Measurements from ENCODE around the gene STX19.
A peak's percentile ranks its signal among the peaks of the same experiment; 100 is the strongest.

Gene STX19

DNA sequence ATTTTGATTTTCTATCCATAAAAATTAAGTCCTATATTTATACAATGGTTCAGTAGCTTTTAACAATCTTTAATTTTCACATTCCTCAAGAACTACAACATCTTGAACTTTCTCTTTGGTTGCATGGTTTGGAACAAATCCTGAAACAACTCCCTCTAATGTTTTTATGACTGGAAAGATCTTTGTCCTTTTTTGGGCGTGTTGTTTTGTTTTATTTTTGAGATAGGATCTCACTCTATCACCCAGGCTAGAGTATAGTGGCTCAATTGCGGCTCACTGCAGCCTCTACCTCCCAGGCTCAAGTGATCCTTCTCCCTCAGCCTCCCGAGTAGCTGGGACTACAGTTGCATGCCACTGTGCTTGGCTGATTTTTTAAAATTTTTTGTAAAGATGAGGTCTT, 4.0 kb downstream of the STX19 start:
- no peak for DNase-seq

DNA sequence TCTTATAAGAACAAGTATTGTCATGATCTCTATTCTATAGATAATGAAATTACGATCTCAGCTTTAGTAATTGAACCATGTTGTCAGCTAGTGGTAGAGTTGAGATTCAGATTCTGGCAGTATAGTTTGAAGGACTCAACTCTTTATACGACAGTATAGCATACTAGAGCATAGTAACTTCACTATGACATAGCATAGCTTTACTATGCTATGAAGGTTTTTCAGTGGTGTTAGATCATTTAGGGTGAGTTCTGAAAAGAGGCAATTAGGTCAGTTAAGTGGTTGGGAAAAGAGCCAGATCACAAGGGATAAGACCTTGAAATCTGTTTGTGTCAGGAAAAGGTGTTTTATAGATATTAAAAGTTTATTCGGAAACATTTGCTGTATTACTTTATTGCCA, 8.1 kb downstream of the STX19 start:
- no peak for DNase-seq

DNA sequence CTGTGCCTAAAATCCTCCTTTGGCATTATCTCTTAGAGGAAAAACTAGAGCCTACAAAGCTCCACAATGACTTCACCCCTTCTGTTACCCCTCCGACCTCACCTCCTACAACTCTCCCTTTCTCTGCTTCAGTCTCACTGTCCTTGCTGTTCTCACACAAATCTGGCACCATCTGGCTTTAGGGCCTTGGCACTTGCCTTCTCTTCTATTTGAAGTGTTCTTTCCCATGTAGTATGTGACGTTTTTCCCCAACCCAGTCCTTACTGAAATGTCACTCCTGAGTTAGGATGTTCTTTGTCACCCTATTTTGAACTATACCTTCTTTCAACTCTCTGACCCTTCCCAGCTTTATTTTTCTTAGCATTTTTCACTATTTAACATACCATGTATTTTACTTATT, 8.7 kb downstream of the STX19 start:
- no peak for DNase-seq

DNA sequence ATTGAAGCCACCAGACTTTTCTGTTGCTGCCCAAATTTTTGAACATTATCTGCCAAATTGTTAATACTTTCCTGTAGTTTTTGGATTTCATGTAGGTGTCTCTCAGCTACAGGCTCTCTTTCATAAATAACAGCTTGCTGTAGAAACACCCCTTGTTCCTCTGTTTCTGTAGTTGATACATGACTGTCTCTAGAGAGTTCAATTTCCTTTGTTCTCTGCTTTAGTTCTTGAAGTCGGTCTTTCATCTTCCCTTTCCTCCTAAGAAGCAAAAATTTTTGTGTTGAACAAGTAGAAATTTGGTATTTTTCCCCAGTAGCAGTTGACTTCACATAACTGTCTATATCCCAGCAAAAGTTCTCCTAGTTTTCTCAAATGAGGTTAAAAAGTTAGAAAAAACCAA, 13.4 kb downstream of the STX19 start:
- no peak for DNase-seq

DNA sequence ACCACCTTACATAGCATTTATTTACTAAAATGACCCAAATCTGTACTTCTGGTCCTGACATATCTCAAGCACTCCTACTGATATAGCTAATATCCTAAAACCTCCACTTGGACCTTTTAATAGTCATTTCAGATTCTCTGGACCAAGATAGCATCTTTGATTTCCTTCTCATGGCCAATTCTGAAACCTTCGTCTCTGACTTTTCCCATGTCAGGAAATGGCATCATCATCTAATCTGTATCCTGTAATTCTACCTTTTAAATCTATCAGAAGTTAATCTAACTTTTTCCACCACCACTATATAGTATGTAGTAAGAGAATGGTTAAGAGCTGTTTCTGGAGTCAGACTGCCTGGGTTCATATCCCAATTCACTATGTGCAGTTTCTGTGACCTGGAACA, 16.2 kb downstream of the STX19 start:
- DNase-seq, result no peak

DNA sequence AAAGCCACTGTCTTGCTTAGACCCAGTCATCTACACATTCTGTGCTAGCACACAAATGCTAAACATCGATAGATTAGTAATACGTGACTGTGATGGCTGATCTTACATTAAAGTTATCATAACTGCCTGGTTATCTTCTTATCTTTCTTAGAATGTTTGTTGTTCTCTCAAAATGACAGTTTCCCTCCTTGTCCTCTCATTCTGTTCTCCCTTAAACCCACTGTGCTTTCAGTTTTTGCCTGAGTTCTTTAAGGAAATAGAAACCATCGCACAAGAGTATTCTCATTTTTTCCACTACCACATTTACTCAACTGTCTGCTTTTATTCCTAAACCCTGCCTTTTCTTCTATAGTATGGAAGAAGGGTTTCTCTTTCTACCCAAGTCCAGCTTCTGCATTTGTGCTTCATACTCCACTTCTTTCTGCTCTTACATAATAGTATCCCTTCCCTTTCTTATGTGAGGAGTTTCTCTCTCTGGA, 17.1 kb downstream of the STX19 start:
- no peak for DNase-seq

DNA sequence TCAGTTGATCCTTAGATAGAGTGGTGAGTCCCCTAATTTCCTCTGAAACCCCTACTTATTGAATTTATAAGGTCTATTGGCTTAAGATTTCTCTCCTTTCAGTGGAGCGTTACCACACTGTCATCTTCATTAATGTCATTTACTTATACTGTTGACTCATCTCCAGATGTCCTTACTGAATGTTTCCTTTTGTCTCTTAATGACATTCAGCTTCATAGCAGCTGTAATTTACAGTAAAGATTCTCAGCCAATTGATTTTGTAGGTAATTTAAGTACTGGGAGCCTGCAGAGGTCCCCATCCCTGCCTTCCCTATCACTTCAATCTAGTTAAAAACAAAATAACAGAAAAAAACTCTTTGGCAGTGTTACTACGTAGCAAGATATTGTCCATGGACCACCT, 18.8 kb downstream of the STX19 start:
- DNase-seq, result no peak

DNA sequence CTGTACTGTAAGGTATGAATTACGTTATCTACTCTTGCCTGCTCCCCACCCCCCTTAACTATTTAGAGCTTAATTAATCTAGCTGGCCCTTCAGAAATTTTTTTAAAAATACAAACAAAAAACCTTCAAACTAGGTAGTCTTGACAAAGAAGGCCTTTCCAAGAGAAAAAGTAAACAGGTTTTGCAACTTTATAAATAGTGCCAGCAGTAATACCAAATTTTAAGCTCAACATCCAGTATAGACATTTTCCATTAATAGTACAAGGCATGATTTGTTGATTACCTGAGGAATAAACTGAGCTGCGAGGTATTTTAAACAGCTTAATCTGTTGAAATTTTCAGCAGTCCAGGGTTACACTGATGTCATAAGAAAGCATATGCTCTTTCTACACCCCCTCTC, 20.1 kb downstream of the STX19 start:
- no peak for DNase-seq

DNA sequence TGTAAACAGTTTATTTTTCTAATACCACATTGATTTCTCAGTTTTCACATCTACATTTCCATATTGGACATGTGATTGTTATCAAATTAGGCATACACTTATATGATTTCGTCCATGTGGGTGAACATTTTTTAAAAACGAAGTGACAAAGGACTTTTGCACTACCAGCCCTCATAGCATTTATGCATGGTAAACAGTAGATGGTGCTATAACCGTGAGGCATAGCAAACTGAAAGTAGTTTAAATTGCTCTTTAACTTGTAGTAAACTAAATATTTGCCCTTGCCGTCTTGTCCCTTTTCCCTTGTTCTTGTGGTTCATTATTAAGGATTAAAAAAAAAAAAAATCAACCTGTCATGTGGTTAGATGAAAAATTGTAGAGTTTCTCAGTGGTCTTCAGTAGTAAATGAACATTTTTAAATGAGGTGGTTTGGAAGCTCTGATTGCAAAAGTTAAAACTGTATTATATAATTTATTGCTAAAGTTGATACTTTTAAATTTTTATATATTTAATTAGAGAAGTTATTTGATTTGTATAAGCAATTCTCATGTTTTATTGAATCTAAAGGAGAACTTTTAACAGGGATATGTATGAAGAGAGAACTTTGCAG, 24.0 kb downstream of the STX19 start:
- peak; percentile 6 for DNase-seq

DNA sequence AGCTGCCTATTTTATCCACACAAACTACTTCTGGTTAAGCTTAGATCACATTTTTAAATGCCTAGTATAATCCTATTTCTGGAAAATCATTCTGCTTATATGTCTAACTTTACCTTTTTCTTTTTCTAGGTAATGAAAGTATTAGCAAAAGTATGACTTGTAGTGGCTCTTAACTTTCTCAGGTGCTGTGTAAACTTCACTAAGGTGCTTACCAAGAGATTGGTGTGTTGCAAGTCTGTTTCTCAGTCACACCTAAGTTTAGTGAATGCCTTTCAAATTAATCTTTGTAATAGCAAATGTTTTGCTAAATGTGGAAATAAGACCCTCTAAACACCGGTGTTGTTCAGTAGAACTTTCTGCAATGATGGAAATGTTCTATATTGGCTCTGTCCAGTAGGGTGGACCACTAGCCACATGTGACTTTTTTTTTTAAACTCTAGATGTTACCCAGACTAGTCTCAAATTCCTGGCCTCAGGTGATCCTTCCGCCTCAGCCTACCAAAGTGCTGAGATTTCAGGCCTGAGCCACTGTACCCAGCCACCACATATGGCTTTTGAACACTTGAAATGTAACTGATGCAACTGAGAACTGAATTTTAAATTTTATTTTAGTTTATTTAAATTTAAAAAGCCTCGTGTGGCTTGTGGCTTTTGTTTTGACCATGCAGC, 26.4 kb downstream of the STX19 start:
- no peak for DNase-seq

DNA sequence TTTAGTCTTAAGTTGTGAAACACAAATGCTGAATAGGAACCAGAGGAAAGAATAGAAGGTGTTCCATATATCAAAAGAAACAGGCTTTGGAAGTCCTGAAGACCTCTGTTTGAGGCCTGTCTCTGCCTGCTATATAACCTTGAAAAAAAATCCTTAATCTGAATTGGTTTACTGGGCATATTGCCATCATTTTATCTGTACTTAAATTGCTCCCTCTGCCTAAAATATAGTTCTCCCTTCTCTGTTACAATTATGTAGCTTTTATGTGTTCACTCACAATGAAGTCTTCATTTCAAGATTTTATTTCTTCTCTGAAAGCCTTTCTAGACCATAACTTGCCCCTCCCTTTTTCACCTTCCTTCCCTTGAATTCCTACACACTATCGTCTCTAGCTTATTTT, 27.2 kb downstream of the STX19 start:
- DNase-seq, result no peak

DNA sequence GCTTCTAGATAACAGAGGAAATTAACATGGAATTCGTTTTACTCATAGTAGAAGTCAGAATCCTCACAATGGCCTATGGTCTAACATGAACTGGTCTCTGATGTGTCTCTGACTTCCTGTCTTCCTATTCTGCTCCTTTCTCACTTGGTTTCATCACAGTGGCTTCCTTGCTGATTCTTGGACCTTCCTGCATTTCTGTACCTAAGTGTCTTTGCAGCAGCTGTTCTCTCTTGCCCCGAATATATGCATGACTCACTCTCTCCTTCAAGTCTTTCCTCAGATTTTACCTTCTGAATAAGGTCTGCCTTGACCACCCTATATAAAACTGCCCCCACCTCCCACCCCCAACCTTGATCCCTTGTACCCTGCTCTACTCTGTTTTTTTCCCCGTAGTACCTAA, 34.3 kb downstream of the STX19 start:
- no peak for DNase-seq

DNA sequence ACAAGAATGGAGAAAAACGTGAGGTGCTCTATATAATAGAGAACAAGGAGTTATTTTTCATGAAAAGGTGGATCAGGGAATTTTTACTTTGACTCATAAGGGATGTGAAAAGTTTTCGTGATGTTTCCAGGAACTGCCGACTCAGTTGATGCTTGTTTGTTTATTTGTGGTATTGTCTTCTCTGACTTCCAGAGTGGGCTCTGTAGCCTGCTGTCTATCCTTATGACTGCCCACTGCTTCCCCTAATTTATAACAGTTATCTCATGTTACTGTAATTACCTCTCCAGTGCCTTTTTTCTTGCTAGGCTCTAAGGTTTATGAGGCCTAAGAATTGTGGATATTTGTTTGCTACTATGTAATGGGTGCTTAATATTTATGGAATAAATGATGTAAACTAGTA, 36.2 kb downstream of the STX19 start:
- DNase-seq, result no peak

DNA sequence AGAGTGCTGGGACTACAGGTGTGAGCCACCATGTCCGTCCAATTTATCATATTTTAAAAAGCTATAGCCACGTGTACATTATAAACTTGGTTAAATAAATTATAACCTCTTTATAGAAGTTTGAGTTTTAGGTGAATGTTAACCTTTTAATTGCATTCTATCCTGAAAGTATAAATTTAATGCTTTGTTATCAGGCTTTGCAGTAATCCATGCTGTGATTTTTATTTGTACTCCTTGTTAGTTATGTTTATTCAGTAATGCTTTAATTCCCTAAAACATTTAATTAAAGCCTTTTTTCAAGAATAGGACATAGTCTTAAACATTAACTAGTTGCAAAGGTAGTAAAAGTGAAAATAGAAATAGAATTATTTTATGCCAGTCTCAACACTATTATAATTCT, 36.8 kb downstream of the STX19 start:
- DNase-seq, result no peak

DNA sequence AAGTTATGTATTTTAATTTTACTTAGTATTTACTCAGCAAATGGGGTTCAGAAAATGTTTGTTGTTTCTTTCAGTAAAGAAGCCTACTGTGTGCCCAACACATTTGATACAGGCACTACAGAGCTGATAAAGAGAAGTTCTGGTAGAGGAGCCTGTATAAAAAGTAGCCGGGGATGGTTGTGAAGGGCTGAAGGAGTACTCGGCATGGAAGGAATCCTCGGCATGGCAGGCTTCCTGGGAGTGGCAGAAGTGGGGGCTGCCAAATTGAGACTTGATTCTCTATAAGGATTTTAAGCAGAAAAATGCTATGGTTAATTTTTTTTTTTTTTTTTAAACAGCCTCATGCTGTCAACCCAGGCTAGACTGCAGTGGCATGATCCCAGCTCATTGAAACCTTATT, 39.2 kb downstream of the STX19 start:
- DNase-seq, result no peak

DNA sequence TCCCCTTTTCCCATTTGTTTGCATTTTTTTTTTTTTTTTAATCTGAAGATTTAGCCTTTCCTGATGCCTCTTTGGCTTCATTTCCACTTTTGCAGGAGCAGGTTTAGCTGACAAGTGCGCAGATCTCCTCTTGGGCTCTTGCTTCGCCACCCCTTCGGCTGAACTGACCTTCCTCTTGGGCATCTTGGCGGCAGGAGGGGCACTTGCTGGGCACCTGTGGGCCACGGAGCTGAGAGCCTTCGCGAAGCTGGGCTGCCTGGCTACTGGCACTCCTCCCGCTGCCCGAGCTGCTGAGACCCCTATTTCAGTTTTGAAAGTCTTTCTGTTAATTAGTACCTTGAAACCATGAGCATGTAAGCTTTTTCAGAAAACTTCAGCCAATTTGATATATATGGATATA, 39.6 kb downstream of the STX19 start:
- no peak for DNase-seq

DNA sequence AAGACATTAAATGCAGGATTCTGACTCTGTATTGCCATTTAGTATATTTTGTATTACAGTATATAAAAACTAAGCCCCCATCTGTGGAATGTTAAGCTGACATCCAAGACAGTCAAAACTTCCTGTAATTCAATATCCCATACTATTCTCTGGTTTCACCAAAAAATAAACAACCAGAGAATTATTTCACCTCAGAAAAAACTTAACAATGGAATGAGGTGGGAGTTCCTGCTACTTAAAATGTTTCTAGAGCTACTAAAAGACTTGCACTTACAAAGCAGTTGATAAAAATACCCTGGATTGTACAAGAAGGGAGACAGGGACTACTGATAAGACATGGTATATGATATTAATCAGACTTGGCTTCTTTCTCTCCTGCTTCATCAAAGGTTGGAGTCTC, 40.1 kb downstream of the STX19 start:
- DNase-seq, result no peak

DNA sequence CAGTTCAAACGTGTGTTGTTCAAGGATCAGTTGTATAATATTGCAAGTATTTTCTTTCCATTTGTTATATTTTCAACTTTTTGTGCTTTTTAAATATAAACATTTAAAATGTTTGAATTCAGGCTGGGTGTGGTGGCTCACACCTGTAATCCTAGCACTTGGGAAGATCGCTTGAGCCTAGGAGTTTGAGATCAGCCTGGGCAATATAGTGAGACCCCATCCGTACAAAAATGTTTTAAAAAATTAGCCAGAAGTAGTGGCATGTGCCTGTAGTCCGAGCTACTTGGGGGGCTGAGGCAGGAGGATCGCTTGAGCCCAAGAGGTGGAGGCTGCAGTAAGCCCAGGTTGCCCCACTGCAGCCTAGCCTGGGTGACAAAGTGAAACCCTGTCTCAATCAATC, 43.8 kb downstream of the STX19 start:
- no peak for DNase-seq

DNA sequence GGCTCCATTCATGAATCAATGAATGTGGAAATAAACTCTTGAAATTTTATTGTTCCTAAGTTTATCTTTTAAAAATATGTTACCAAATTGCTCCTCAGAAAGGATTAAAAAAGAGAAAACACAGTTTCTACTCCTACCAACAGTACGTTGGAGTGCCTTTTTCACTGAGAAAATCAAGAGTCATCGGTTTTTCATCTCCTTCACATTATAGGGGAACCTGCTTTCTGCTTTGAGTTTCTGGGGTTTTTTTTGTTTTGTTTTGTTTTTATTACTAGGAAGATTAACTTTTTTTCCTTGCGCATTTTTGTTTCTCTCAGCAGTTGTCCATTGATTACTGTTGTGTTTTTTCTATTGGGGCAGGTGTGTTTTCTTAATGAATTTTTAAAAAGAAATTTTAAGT, 45.0 kb downstream of the STX19 start:
- DNase-seq, result no peak

DNA sequence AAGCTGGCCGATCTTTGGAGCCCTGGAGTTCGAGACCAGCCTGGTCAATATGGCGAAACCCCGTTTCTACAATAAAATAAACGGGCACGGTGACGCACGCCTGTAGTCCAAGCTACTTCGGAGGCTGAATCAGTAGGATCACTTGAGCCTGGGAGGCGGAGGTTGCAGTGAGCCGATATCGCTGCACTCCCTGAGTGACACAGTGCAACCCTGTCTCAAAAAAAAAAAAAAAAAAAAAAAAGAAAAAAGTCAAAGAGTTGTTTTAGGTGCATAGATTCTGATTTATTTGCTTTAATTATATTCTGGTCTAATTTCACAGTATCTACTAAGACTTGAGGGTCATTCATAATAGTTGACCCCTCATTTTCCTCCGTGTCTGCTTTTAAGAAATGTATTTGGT, 46.7 kb downstream of the STX19 start:
- DNase-seq, result no peak

DNA sequence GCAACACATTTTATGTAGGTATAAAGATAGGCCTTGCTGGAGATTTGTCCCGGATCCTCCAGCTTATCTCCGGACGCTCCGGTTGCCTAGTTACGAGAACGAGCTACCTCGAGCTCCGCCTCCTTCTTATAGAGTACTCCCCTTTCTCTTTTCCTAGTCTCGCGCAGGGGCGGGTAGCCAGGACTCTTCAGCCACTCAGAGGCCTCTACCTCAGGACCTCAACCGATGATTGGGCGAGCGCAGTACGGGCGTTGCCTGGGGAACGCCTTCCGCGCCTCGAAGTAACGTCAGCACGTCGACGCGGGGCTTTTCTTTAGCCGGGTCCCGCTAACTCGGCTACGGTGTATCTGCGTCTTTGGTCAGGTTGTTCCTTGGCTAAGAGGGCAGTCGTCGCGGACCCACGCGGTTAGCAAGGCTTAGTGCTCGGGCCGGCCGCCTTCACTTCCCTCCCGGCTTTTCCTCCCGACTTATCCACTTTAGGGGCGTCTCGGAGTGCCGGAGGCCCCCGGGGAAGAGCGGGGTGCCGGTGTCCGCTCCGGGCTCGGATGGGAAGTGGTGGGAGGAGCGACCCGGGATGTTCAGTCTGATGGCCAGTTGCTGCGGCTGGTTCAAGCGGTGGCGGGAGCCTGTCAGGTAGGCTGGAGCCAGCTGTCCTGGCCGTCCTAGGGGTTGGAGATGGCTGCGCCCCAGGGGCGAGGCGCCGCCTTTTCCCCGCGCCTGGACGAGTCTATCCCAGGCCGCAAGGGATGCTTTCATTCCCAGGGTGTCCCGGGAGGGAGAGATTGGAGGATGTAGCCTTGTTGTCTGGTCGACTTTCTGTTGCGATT, 48.3 kb downstream of the STX19 start, which contains the start of gene ARL13B:
TSS of gene ARL13B (plus strand) at position 306 of the 827 bp plus-strand sequence. CDS start at position 575, 269 bp downstream.
- peak; percentile 96 for DNase-seq

DNA sequence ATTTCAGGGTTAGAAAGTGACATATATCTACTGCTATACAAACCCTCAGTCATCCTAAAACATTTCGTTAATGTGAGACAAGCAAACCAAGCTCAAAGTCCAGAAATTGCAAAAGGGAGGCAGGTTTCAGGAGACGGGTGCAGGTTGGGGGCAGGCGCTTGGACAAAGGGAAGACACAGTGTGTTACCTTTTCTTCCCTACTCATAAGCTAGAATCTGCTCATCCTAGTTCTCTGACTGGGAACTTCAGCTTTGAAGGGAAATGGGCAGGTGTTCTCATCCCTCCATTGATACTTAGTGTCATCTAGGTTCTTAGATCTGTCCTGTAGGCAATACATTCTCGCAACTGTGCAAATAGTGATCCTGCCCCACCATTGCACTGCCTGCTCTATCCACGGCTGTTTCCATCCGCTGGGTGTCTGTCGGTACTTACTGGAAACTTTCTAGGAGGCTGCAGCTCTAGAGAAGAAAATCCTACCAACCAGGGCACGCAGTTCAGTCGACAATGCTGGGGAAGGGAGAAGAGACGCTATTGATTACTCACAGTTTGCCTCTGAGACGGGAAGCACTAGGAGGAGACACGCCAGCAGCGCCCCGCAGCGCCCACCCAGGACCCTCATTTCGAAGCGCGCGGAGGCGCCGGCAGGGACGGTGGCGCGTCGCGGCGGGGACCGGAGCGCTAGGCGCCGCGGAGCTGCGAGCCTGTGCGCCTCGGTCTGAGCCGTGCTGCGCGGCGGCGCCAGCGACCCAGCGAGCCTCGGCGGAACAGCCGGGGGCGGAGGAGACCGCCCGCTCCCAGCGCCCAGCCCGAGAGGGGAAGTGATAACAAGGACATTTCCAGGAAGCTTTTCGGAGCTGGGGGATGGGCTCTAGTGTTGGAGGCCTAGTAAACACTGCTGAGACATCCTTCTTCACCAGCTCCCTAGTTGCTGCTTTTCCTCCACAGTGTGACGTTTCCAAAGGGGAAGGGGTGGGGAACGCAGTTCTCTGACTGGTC, 55.0 kb downstream of the STX19 start, which contains the start of gene PROS1:
TSS of gene PROS1 (minus strand) at position 766 of the 996 bp plus-strand sequence. CDS start at position 619, 147 bp downstream.
- no peak for DNase-seq

DNA sequence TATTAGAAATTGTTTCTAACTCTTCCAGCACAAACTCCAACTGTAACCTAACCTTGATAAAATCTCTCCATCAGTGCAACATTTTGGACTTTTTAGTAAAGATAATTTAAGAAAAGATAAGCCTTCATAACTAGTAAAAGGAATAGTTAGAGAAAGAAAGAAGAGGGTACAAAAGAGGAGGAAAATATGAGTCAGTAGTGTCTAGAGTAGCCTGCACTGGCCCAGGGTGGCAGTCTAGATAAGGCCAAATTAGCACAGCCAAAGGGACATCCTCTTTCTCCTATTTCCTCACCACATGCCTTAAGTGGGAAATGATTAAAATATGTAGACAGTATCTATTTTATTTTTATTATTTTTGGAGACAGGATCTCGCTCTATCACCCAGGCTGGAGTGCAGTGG, 58.4 kb downstream of the STX19 start:
- no peak for DNase-seq

Data from NCI-H2107 (cell line).